Mesendoderm (in vitro differentiated cells): ENCODE measurements around the gene SIVA1.
"Not testable (repeated sequence)": the region's sequence is repeated elsewhere in the genome, so short reads cannot be mapped to it uniquely, and the experiment has no call there.

ENCODE experiments used
- DNase-seq: peaks from one replicate; pipeline ENCODE4 v3.0.0; 2013
- H2AK5ac ChIP-seq: 2 replicates; pipeline ENCODE4 v1.6.1; 2013; ENCODE audit warnings: low read length, inconsistent platforms
- H2BK120ac ChIP-seq: 2 replicates; pipeline ENCODE4 v1.6.1; 2013; ENCODE audit warnings: low read depth, mild to moderate bottlenecking, low read length, moderate library complexity, mixed read lengths
- H2BK15ac ChIP-seq: replicated peaks from 2 replicates; pipeline ENCODE4 v1.6.1; 2013; ENCODE audit warnings: low read depth, mild to moderate bottlenecking, moderate library complexity
- H2BK5ac ChIP-seq: 2 replicates; pipeline ENCODE4 v1.6.1; 2013; ENCODE audit warnings: low read length, inconsistent platforms
- H3K18ac ChIP-seq: 2 replicates; pipeline ENCODE4 v1.6.1; 2013; ENCODE audit warnings: mild to moderate bottlenecking, low read length, mixed read lengths
- H3K23ac ChIP-seq: one replicate; pipeline ENCODE4 v1.6.1; 2013; ENCODE audit warnings: low read length
- H3K27ac ChIP-seq: 2 replicates; pipeline ENCODE4 v1.5.1; 2013; ENCODE audit warnings: low read depth, mild to moderate bottlenecking, inconsistent platforms, low read length, moderate library complexity
- H3K27me3 ChIP-seq: 2 replicates; pipeline ENCODE4 v1.6.1; 2013; ENCODE audit warnings: low read length, control low read depth, mild to moderate bottlenecking, inconsistent platforms; ENCODE audit not compliant: insufficient read depth, poor library complexity
- H3K36me3 ChIP-seq: 2 replicates; pipeline ENCODE4 v1.6.1; 2013; ENCODE audit warnings: low read length, inconsistent platforms; ENCODE audit not compliant: control insufficient read depth, insufficient read depth
- H3K4ac ChIP-seq: one replicate; pipeline ENCODE4 v1.6.1; 2013; ENCODE audit warnings: low read depth, mild to moderate bottlenecking, low read length, moderate library complexity
- H3K4me1 ChIP-seq: 2 replicates; pipeline ENCODE4 v1.6.1; 2013; ENCODE audit warnings: low read depth, low read length, inconsistent platforms; ENCODE audit not compliant: control insufficient read depth
- H3K4me2 ChIP-seq: 2 replicates; pipeline ENCODE4 v1.6.1; 2013; ENCODE audit warnings: low read length
- H3K4me3 ChIP-seq: 2 replicates; pipeline ENCODE4 v1.5.1; 2013; ENCODE audit warnings: mild to moderate bottlenecking, low read length
- H3K56ac ChIP-seq: one replicate; pipeline ENCODE4 v1.6.1; 2013; ENCODE audit warnings: low read length
- H3K79me1 ChIP-seq: 2 replicates; pipeline ENCODE4 v1.6.1; 2013; ENCODE audit warnings: low read length, inconsistent platforms
- H3K79me2 ChIP-seq: 2 replicates; pipeline ENCODE4 v1.6.1; 2013; ENCODE audit warnings: mild to moderate bottlenecking, low read length; ENCODE audit not compliant: control insufficient read depth, insufficient read depth
- H3K9ac ChIP-seq: 2 replicates; pipeline ENCODE4 v1.6.1; 2013; ENCODE audit warnings: low read length, inconsistent platforms
- H4K5ac ChIP-seq: one replicate; pipeline ENCODE4 v1.6.1; 2013; ENCODE audit warnings: low read length
- H4K8ac ChIP-seq: one replicate; pipeline ENCODE4 v1.6.1; 2013; ENCODE audit warnings: low read depth, mild to moderate bottlenecking, control low read depth, low read length, moderate library complexity
- WGBS: extraction: QIAGEN DNeasy Blood & Tissue Kit; methylation state at CpG from one replicate; pipeline ENCODE4 v1.1.7; 2013; ENCODE audit warnings: low lambda C conversion rate, missing lambda C conversion rate; ENCODE audit not compliant: insufficient coverage; ENCODE audit errors: extremely low coverage; 5-methylcytosine and 5-hydroxymethylcytosine counted together

Gene SIVA1

DNA sequence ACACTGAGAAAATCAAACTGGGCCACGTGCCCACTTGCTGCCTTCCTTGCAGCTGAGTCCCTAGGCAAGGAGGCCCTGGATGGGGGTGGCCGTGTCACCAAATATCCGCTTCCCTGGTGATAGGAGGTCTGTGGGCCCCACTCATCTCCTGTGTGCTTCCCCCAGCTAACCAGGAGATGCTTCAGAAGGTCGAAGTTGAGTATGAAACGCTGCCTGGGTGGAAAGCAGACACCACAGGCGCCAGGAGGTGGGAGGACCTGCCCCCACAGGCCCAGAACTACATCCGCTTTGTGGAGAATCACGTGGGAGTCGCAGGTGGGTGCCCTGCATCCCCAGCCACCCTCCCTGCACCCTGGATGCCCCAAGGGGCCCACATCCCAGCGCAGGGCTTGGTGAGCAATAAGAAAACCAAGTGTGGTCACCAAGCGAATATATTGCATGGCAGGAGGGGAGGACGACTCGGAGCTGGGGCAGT is 6.8 kb upstream of the SIVA1 start:
- Histone ChIP-seq H2BK5ac (no peak overlapping the region), H3K4me2 (no peak overlapping the region), H4K5ac (no peak overlapping the region), H3K79me1 (no peaks in the 10 kb centered on the region), H3K4me1 (no peaks in the 10 kb centered on the region), H3K36me3 (no peaks in the 10 kb centered on the region), H2BK120ac (no peak overlapping the region), H3K9ac (no peak overlapping the region), H3K56ac (no peak overlapping the region), H4K8ac (no peak overlapping the region), H3K79me2 (no peaks in the 10 kb centered on the region), H3K4ac (no peak overlapping the region), H3K18ac (no peak overlapping the region), H3K27me3 (no peaks in the 10 kb centered on the region), H3K23ac (no peak overlapping the region), H3K4me3 (no peak overlapping the region), H2BK15ac (no peak overlapping the region), H3K27ac (no peak overlapping the region), H2AK5ac (no peak overlapping the region)
- WGBS: no CpG with 5 or more reads among the region's 13 CpGs
- DNase-seq: no peak

DNA sequence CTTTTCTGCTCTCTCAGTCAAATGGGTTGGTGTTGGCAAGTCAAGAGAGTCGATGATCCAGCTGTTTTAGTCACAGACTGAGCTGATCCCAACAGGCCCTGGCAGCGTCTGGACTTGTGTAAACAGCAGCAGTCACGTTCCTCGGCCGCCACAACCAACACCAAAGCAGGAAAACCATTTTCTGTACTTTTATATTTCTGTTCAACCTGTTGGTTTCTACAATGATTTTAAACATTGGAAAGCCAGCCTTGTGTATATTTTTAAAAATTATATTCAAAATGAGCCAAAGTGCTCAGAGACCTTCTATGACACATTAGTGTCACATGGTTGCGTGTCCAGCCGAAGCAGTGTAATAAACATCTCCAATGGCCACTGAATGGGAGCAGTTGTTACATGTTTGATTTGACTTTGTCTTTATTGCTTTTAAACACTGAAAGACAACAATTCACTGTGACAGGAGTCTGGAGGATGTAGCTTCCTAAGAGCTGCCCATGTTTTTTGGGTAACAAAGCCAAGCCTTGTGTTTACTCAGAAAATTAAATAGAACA is 5.9 kb upstream of the SIVA1 start:
- Histone ChIP-seq H2BK120ac (no peak overlapping the region), H3K18ac (no peak overlapping the region), H4K5ac (no peak overlapping the region), H3K27me3 (no peaks in the 10 kb centered on the region), H2AK5ac (no peak overlapping the region), H3K4me2 (no peak overlapping the region), H3K56ac (no peak overlapping the region), H3K27ac (no peak overlapping the region), H3K79me2 (no peaks in the 10 kb centered on the region), H3K4me3 (no peak overlapping the region), H4K8ac (no peak overlapping the region), H3K36me3 (no peaks in the 10 kb centered on the region), H3K9ac (no peak overlapping the region), H3K4ac (no peak overlapping the region), H3K23ac (peak overlapping the region; percentile 94), H3K79me1 (no peaks in the 10 kb centered on the region), H2BK15ac (no peak overlapping the region), H3K4me1 (no peaks in the 10 kb centered on the region), H2BK5ac (no peak overlapping the region)
- WGBS: no CpG with 5 or more reads among the region's 7 CpGs
- no peak for DNase-seq

DNA sequence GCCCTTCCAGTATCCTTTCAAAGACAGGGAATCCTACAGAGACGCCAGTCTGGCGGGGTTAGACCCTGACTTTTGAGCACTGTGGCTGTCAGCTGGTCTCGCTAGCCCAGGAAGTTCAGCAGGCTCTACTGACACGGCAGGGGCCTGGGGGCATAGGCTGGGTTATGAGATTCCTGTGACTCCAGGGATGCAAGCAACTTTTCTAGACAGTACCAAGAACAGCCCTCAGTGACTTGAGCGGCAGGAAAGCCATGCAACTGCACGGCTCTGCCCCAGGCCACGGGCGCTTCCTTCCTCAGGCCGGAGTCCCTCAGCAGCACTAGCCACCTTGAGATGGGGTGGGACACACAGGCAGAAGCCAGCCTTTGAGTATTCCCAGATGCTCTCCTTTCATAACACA is 5.1 kb upstream of the SIVA1 start:
- Histone ChIP-seq H3K56ac (no peak overlapping the region), H4K8ac (no peak overlapping the region), H2BK5ac (no peak overlapping the region), H3K4ac (no peak overlapping the region), H3K9ac (no peak overlapping the region), H3K36me3 (no peaks in the 10 kb centered on the region), H3K18ac (no peak overlapping the region), H3K4me3 (no peak overlapping the region), H3K79me1 (no peaks in the 10 kb centered on the region), H3K4me2 (no peak overlapping the region), H2BK120ac (no peak overlapping the region), H3K27ac (no peak overlapping the region), H3K27me3 (no peaks in the 10 kb centered on the region), H3K4me1 (no peaks in the 10 kb centered on the region), H3K79me2 (no peaks in the 10 kb centered on the region), H2AK5ac (no peak overlapping the region), H4K5ac (no peak overlapping the region), H2BK15ac (no peak overlapping the region), H3K23ac (no peak overlapping the region)
- no CpG with 5 or more reads among the region's 9 CpGs for WGBS
- no peak for DNase-seq

DNA sequence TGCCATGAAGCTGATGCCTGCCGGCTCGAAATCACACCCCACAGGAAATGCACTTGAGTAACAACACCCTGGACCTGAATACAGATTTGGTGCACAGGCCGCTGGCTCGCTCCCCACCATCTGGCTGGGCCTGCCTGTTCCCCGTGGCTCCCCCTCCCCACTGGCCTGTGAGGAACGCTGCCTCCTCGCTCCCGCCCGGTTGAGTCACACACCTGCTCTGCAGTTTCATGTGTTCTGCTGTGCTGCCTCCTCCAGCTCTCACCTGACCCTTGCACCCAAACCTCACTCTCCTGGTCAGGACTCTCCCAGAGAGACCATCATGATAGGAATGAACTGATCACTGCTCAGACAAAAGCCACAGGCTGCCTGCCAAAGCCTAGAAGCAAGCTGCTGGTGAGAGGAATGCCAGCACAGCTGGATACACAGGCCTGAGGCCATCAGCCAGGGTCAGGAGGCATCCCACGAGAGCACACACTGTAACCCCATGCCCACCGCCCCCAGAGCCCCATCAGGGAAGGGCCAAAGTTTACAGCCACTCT is 3.8 kb upstream of the SIVA1 start:
- Histone ChIP-seq H3K79me2 (peaks cover 11% of the 10 kb centered on the region), H3K27ac (no peak overlapping the region), H3K36me3 (no peaks in the 10 kb centered on the region), H3K18ac (no peak overlapping the region), H3K79me1 (peaks cover 8% of the 10 kb centered on the region), H3K27me3 (no peaks in the 10 kb centered on the region), H3K9ac (no peak overlapping the region), H3K4me2 (no peak overlapping the region), H2BK15ac (no peak overlapping the region), H4K5ac (no peak overlapping the region), H2AK5ac (no peak overlapping the region), H2BK120ac (no peak overlapping the region), H4K8ac (no peak overlapping the region), H3K4me3 (no peak overlapping the region), H3K56ac (no peak overlapping the region), H3K23ac (no peak overlapping the region), H2BK5ac (no peak overlapping the region), H3K4me1 (peaks cover 3% of the 10 kb centered on the region), H3K4ac (no peak overlapping the region)
- WGBS: no CpG with 5 or more reads among the region's 11 CpGs
- DNase-seq: peak; percentile 49

DNA sequence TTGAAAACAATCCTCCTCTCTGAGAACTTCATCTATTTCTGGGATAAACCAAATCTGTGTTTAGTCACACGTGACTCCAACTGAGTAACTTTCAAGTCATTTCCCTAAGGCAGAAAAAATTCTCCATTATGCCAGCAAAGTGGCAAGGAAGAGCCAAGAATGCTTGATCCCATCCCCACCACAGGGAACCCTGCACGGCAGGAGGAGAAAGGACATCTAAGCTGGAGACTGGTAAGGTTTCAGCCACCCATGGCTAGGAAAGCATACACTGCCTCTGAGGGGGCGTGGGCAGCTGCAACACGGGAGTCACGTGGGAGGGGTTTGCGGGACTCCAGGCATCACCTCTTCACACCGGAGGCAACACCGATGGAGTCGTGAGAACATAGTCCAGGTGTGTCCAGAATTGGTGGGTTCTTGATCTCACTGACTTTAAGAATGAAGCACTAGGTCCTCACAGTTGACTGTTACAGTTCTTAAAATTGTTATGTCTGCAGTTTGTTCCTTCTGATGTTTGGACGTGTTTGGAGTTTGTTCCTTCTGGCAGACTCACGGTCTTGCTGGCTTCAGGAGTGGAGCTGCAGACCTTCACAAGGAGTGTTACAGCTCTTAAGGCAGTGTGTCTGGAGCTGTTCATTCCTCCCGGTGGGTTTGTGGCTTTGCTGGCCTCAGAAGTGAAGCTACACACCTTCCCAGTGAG is 2.7 kb upstream of the SIVA1 start:
- peaks cover 4% of the 10 kb centered on the region for H3K4me1 ChIP-seq
- no peak overlapping the region for H3K9ac ChIP-seq
- no peaks in the 10 kb centered on the region for H3K27me3 ChIP-seq
- H4K8ac ChIP-seq: no peak overlapping the region
- no peak overlapping the region for H3K27ac ChIP-seq
- no peak overlapping the region for H3K56ac ChIP-seq
- no peak overlapping the region for H3K4ac ChIP-seq
- DNase-seq: no peak
- H2AK5ac ChIP-seq: no peak overlapping the region
- H4K5ac ChIP-seq: no peak overlapping the region
- H2BK120ac ChIP-seq: no peak overlapping the region
- H3K4me3 ChIP-seq: no peak overlapping the region
- no CpG with 5 or more reads among the region's 12 CpGs for WGBS
- no peak overlapping the region for H3K23ac ChIP-seq
- no peak overlapping the region for H2BK15ac ChIP-seq
- peaks cover 20% of the 10 kb centered on the region for H3K79me2 ChIP-seq
- no peaks in the 10 kb centered on the region for H3K36me3 ChIP-seq
- H3K18ac ChIP-seq: no peak overlapping the region
- no peak overlapping the region for H2BK5ac ChIP-seq
- peaks cover 18% of the 10 kb centered on the region for H3K79me1 ChIP-seq
- H3K4me2 ChIP-seq: no peak overlapping the region

DNA sequence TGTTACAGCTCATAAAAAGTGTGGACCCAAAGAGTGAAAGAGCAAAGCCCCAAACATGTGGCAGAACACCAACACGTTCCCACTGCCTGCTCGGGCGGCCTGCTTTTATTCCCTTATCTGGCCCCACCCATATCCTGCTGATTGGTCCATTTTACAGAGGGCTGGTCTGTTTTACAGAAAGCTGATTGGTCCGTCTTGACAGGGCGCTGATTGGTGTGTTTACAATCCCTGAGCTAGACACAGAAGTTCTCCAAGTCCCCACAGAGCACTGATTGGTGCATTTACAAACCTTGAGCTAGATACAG is 2.2 kb upstream of the SIVA1 start:
- not testable (repeated sequence) for H3K4me1 ChIP-seq, H3K4ac ChIP-seq, H3K56ac ChIP-seq, H3K27ac ChIP-seq, H3K4me2 ChIP-seq, H4K8ac ChIP-seq, H3K4me3 ChIP-seq, H3K23ac ChIP-seq, H3K9ac ChIP-seq, H3K27me3 ChIP-seq, H3K18ac ChIP-seq, H2AK5ac ChIP-seq, H2BK120ac ChIP-seq, DNase-seq, H2BK5ac ChIP-seq, H3K36me3 ChIP-seq, H4K5ac ChIP-seq, H2BK15ac ChIP-seq
- WGBS: no CpG with 5 or more reads among the region's 5 CpGs
- peaks cover 21% of the 10 kb centered on the region for H3K79me1 ChIP-seq
- peaks cover 25% of the 10 kb centered on the region for H3K79me2 ChIP-seq
